ENCODE data around the gene NEK8. TPM values are rescaled to one million over a fixed set of nuclear protein-coding genes. Genes with fewer than 3 reads are reported as not detected.
A peak's percentile ranks its signal among the peaks of the same experiment; 100 is the strongest.

The NEK8 gene
- total and polyA plus RNA-seq, 3 experiments from 2014 or later, result 2.5 to 8.8 (median 8.0) TPM

DNA sequence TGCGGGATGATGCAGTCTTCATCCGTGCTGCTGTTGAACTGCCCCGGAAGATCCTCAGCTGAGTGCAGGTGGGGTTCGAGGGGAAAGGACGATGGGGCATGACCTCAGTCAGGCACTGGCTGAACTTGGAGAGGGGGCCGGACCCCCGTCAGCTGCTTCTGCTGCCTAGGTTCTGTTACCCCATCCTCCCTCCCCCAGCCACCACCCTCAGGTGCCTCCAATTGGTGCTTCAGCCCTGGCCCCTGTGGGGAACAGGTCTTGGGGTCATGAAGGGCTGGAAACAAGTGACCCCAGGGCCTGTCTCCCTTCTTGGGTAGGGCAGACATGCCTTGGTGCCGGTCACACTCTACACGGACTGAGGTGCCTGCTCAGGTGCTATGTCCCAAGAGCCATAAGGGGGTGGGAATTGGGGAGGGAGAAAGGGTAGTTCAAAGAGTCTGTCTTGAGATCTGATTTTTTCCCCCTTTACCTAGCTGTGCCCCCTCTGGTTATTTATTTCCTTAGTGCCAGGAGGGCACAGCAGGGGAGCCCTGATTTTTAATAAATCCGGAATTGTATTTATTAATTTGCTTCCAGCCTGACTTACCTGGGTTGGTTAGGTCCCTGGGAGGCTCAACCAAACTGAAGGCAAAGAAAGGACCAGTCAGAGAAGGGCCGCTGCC, 21.1 kb downstream of the NEK8 start:
- no peak for DNase-seq
- Mint-ChIP-seq H3K36me3 (peaks cover 0 to 23% (median 0%) of the 10 kb centered on the region in 3 donors), H3K4me1 (peaks cover 3 to 28% (median 15%) of the 10 kb centered on the region in 3 donors), H3K9me3 (no peaks in the 10 kb centered on the region), H3K4me3 (peak overlapping the region in 1 of 7 donors; percentile 60), H3K27ac (peak overlapping the region in 3 of 8 donors; percentile 33 to 86 (median 42)), H3K27me3 (no peaks in the 10 kb centered on the region)
- Histone ChIP-seq H3K4me3 (ENCODE audit: low read length) (no peak overlapping the region), H3K9me3 (ENCODE audit: low read length) (no peaks in the 10 kb centered on the region), H3K36me3 (ENCODE audit: insufficient read depth, low read length) (no peaks in the 10 kb centered on the region), H3K4me1 (ENCODE audit: insufficient read depth, low read length) (peaks cover 27% of the 10 kb centered on the region), H3K27ac (ENCODE audit: low read depth, low read length) (no peak overlapping the region), H3K27me3 (ENCODE audit: insufficient read depth, low read length, poor library complexity, severe bottlenecking) (no peaks in the 10 kb centered on the region)
- CTCF ChIA-PET, result interaction anchor here (0.6 to 17.0 kb wide), 12 partner anchors 9 to 670 kb away, joined by 3 to 579 read pairs (median 4); partner anchors contain the start of genes NEK8, PROCA1, RPL23A and SDF2
- POLR2A ChIA-PET, result interaction anchor here (0.6 to 9.2 kb wide), 6 partner anchors 22 to 200 kb away, joined by 3 to 128 read pairs (median 4); partner anchors contain the start of genes NEK8, RPL23A and TLCD1

- Histone ChIP-seq H3K4me3 (ENCODE audit: low read length) (no peak overlapping the region), H3K27ac (ENCODE audit: low read depth, low read length) (no peak overlapping the region), H3K9me3 (ENCODE audit: low read length) (no peaks in the 10 kb centered on the region), H3K4me1 (ENCODE audit: insufficient read depth, low read length) (peaks cover 19% of the 10 kb centered on the region), H3K36me3 (ENCODE audit: insufficient read depth, low read length) (no peaks in the 10 kb centered on the region), H3K27me3 (ENCODE audit: insufficient read depth, low read length, poor library complexity, severe bottlenecking) (no peaks in the 10 kb centered on the region)
- DNase-seq, result peak; percentile 81 to 91 (median 84)
- Mint-ChIP-seq H3K36me3 (peaks cover 0 to 23% (median 0%) of the 10 kb centered on the region in 3 donors), H3K27me3 (no peaks in the 10 kb centered on the region), H3K4me1 (peaks cover 3 to 21% (median 11%) of the 10 kb centered on the region in 3 donors), H3K27ac (peak overlapping the region in 4 of 8 donors; percentile 33 to 86 (median 58)), H3K9me3 (no peaks in the 10 kb centered on the region), H3K4me3 (peak overlapping the region in 1 of 7 donors; percentile 60)
- CTCF ChIA-PET, result interaction anchor here (0.6 to 17.0 kb wide), 14 partner anchors 10 to 670 kb away, joined by 3 to 579 read pairs (median 4); partner anchors contain the start of genes NEK8, PROCA1, RPL23A and TLCD1
- POLR2A ChIA-PET, result interaction anchor here (0.6 to 9.2 kb wide), 7 partner anchors 23 to 201 kb away, joined by 3 to 128 read pairs (median 4); partner anchors contain the start of genes NEK8, RPL23A and TLCD1
These were observed 21.8 kb downstream of the NEK8 start for GRCh38 chr17:28750178-28751047.

GRCh38 chr17:28751600-28752366, 23.2 kb downstream of the NEK8 start:
- no peaks in the 10 kb centered on the region for H3K36me3 ChIP-seq (ENCODE audit: insufficient read depth, low read length)
- DNase-seq, result no peak
- ChIA-PET POLR2A (interaction anchor here (0.8 to 9.2 kb wide), 3 partner anchors 24 to 200 kb away, joined by 3 to 128 read pairs (median 4); partner anchors contain the start of genes NEK8, PROCA1 and TLCD1), CTCF (interaction anchor here (1.2 to 17.0 kb wide), 5 partner anchors 12 to 202 kb away, joined by 4 to 579 read pairs (median 6); partner anchors contain the start of genes NEK8, RPL23A and TLCD1)
- H3K27me3 ChIP-seq (ENCODE audit: insufficient read depth, low read length, poor library complexity, severe bottlenecking), result no peaks in the 10 kb centered on the region
- Mint-ChIP-seq H3K9me3 (no peaks in the 10 kb centered on the region), H3K4me3 (no peak overlapping the region), H3K4me1 (peaks cover 2 to 9% (median 3%) of the 10 kb centered on the region in 3 donors), H3K36me3 (peaks cover 0 to 28% (median 0%) of the 10 kb centered on the region in 3 donors), H3K27ac (no peak overlapping the region), H3K27me3 (no peaks in the 10 kb centered on the region)
- no peak overlapping the region for H3K4me3 ChIP-seq (ENCODE audit: low read length)
- peaks cover 7% of the 10 kb centered on the region for H3K4me1 ChIP-seq (ENCODE audit: insufficient read depth, low read length)
- no peaks in the 10 kb centered on the region for H3K9me3 ChIP-seq (ENCODE audit: low read length)
- H3K27ac ChIP-seq (ENCODE audit: low read depth, low read length), result no peak overlapping the region

GRCh38 chr17:28755486-28755885, 26.9 kb downstream of the NEK8 start:
- H3K9me3 Mint-ChIP-seq, result no peaks in the 10 kb centered on the region
- Histone ChIP-seq H3K4me1 (ENCODE audit: insufficient read depth, low read length) (no peaks in the 10 kb centered on the region), H3K27me3 (ENCODE audit: insufficient read depth, low read length, poor library complexity, severe bottlenecking) (no peaks in the 10 kb centered on the region), H3K27ac (ENCODE audit: low read depth, low read length) (no peak overlapping the region), H3K9me3 (ENCODE audit: low read length) (no peaks in the 10 kb centered on the region), H3K36me3 (ENCODE audit: insufficient read depth, low read length) (peaks cover 14% of the 10 kb centered on the region), H3K4me3 (ENCODE audit: low read length) (no peak overlapping the region)
- H3K27me3 Mint-ChIP-seq, result no peaks in the 10 kb centered on the region
- peaks cover 0 to 39% (median 12%) of the 10 kb centered on the region in 3 donors for H3K36me3 Mint-ChIP-seq
- no peaks in the 10 kb centered on the region for H3K4me1 Mint-ChIP-seq
- no peak overlapping the region for H3K27ac Mint-ChIP-seq
- CTCF ChIA-PET, result interaction anchor here (17.0 kb wide), 1 partner anchor 30 kb away, joined by 579 read pairs; the partner anchor contains the start of genes NEK8, RPL23A and TLCD1
- DNase-seq, result no peak
- POLR2A ChIA-PET, result no interaction called here
- H3K4me3 Mint-ChIP-seq, result no peak overlapping the region

- no peak for DNase-seq
- POLR2A ChIA-PET, result no interaction called here
- peak overlapping the region in 4 of 8 donors; percentile 55 to 96 (median 76) for H3K27ac Mint-ChIP-seq
These were observed 27.6 kb downstream of the NEK8 start for GRCh38 chr17:28756049-28756804.

GRCh38 chr17:28758411-28759121, 30.0 kb downstream of the NEK8 start:
- Mint-ChIP-seq H3K4me3 (no peak overlapping the region), H3K36me3 (peaks cover 0 to 59% (median 12%) of the 10 kb centered on the region in 3 donors), H3K27me3 (no peaks in the 10 kb centered on the region), H3K4me1 (peaks cover 0 to under 1% (median under 1%) of the 10 kb centered on the region in 3 donors), H3K9me3 (no peaks in the 10 kb centered on the region), H3K27ac (peak overlapping the region in 1 of 8 donors; percentile 32)
- Histone ChIP-seq H3K27me3 (ENCODE audit: insufficient read depth, low read length, poor library complexity, severe bottlenecking) (no peaks in the 10 kb centered on the region), H3K4me1 (ENCODE audit: insufficient read depth, low read length) (no peaks in the 10 kb centered on the region), H3K4me3 (ENCODE audit: low read length) (no peak overlapping the region), H3K36me3 (ENCODE audit: insufficient read depth, low read length) (peaks cover 14% of the 10 kb centered on the region), H3K9me3 (ENCODE audit: low read length) (no peaks in the 10 kb centered on the region), H3K27ac (ENCODE audit: low read depth, low read length) (no peak overlapping the region)
- POLR2A ChIA-PET, result interaction anchor here (0.6 kb wide), 1 partner anchor 19 kb away, joined by 4 read pairs; no protein-coding TSS in a partner anchor
- no peak for DNase-seq
- CTCF ChIA-PET, result interaction anchor here (1.2 to 3.4 kb wide), 2 partner anchors 32 to 195 kb away, joined by 4 to 14 read pairs; partner anchors contain the start of gene TLCD1

More at GRCh38 chr17:28756049-28756804, 27.6 kb downstream of the NEK8 start:
- Histone ChIP-seq H3K9me3 (ENCODE audit: low read length) (no peaks in the 10 kb centered on the region), H3K36me3 (ENCODE audit: insufficient read depth, low read length) (peaks cover 14% of the 10 kb centered on the region), H3K4me3 (ENCODE audit: low read length) (no peak overlapping the region), H3K27ac (ENCODE audit: low read depth, low read length) (no peak overlapping the region), H3K27me3 (ENCODE audit: insufficient read depth, low read length, poor library complexity, severe bottlenecking) (no peaks in the 10 kb centered on the region), H3K4me1 (ENCODE audit: insufficient read depth, low read length) (no peaks in the 10 kb centered on the region)
- Mint-ChIP-seq H3K36me3 (peaks cover 0 to 47% (median 12%) of the 10 kb centered on the region in 3 donors), H3K9me3 (no peaks in the 10 kb centered on the region), H3K4me3 (no peak overlapping the region), H3K27me3 (no peaks in the 10 kb centered on the region), H3K4me1 (no peaks in the 10 kb centered on the region)
- CTCF ChIA-PET, result interaction anchor here (3.4 kb wide), 1 partner anchor 30 kb away, joined by 14 read pairs; the partner anchor contains the start of gene TLCD1

Measured in CD8-positive, alpha-beta memory T cell (primary cell).